ENCODE results near the gene FBXO31. TPM values are rescaled to one million over a fixed set of nuclear protein-coding genes. Genes with fewer than 3 reads are reported as not detected.

FBXO31 gene
- total and polyA plus RNA-seq, 2 donors (not counting 3 experiments of a cell fraction or from before 2014, with no cell fraction given), result 17.1 to 31.8 TPM

GRCh38 chr16:87339086-87339723 is 44.4 kb downstream of the FBXO31 start:
- FAIRE-seq (no peak), DNase-seq (ENCODE audit: low read depth, low spot score) (no peak)
- Histone ChIP-seq H3K9ac (replicated peaks; ENCODE audit: extremely low read depth, insufficient read depth, low read length) (no peak overlapping the region), H3K9me3 (replicated peaks; ENCODE audit: control insufficient read depth, insufficient read depth, low read length) (no peaks in the 10 kb centered on the region), H3K4me3 (replicated peaks in 1 of 3; ENCODE audit: insufficient read depth in 1 of 3, low read depth in 1 of 3, low read length in 3 of 3) (no peak overlapping the region), H3K27ac (ENCODE audit: insufficient read depth, low read depth, low read length) (no peak overlapping the region), H3K4me1 (ENCODE audit: control insufficient read depth, extremely low read depth, insufficient read depth, low read length) (no peaks in the 10 kb centered on the region), H3K79me2 (ENCODE audit: control insufficient read depth, insufficient read depth, low read length) (no peaks in the 10 kb centered on the region), H2AFZ (ENCODE audit: low read depth, low read length) (no peak overlapping the region), H3K27me3 (ENCODE audit: control insufficient read depth in 2 of 2, insufficient read depth in 2 of 2, low read length in 2 of 2) (no peaks in the 10 kb centered on the region), H3K36me3 (ENCODE audit: control insufficient read depth in 2 of 2, extremely low read depth in 1 of 2, insufficient read depth in 2 of 2, low read length in 2 of 2) (peaks cover 0 to 27% of the 10 kb centered on the region in 2 experiments), H3K9me1 (replicated peaks; ENCODE audit: control insufficient read depth, extremely low read depth, insufficient read depth, low read length) (no peaks in the 10 kb centered on the region), H4K20me1 (replicated peaks; ENCODE audit: control insufficient read depth, extremely low read depth, insufficient read depth, low read length) (no peaks in the 10 kb centered on the region), H3K4me2 (ENCODE audit: insufficient read depth, low read length) (no peak overlapping the region)
- no peak for TF ChIP-seq FOS (IDR thresholded peaks at IDR 0.05; ENCODE audit: borderline replicate concordance, insufficient read depth, low read length)
- TF ChIP-seq CTCF (IDR thresholded peaks at IDR 0.05; ENCODE audit: extremely low read depth in 1 of 2, insufficient read depth in 1 of 2, low read depth in 1 of 2, low read length in 2 of 2), result no peak
- TF ChIP-seq POLR2AphosphoS5 (IDR thresholded peaks at IDR 0.05; ENCODE audit: insufficient read depth, low read depth, low read length), result no peak
- TF ChIP-seq MAX (IDR thresholded peaks at IDR 0.05; ENCODE audit: insufficient read depth, insufficient read length), result no peak
- TF ChIP-seq EZH2 (IDR thresholded peaks at IDR 0.05; ENCODE audit: borderline replicate concordance, low read depth, low read length, severe bottlenecking), result no peak
- TF ChIP-seq JUN (IDR thresholded peaks at IDR 0.05; ENCODE audit: borderline replicate concordance, insufficient read depth, insufficient read length, low read depth), result no peak
- TF ChIP-seq MYC (IDR thresholded peaks at IDR 0.05; ENCODE audit: low read depth, low read length), result no peak
- CTCF ChIA-PET, result interaction anchor here (1.4 kb wide), 1 partner anchor 15 kb away, joined by 4 read pairs; no protein-coding TSS in a partner anchor
- intact Hi-C loops (cut with micrococcal nuclease), result no loop called here
- dilution Hi-C loops (cut with MboI; ENCODE audit: extremely low pct_ligation_motif_present, low sequenced_read_pairs), result no loop called here
- POLR2A ChIA-PET, result no interaction called here
- BruUV-seq (replicated peaks), result no TSS peak

All from endothelial cell of umbilical vein (primary cell).